ENCODE measurements around the gene RAD1.

Gene RAD1, protein sequence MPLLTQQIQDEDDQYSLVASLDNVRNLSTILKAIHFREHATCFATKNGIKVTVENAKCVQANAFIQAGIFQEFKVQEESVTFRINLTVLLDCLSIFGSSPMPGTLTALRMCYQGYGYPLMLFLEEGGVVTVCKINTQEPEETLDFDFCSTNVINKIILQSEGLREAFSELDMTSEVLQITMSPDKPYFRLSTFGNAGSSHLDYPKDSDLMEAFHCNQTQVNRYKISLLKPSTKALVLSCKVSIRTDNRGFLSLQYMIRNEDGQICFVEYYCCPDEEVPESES

DNA sequence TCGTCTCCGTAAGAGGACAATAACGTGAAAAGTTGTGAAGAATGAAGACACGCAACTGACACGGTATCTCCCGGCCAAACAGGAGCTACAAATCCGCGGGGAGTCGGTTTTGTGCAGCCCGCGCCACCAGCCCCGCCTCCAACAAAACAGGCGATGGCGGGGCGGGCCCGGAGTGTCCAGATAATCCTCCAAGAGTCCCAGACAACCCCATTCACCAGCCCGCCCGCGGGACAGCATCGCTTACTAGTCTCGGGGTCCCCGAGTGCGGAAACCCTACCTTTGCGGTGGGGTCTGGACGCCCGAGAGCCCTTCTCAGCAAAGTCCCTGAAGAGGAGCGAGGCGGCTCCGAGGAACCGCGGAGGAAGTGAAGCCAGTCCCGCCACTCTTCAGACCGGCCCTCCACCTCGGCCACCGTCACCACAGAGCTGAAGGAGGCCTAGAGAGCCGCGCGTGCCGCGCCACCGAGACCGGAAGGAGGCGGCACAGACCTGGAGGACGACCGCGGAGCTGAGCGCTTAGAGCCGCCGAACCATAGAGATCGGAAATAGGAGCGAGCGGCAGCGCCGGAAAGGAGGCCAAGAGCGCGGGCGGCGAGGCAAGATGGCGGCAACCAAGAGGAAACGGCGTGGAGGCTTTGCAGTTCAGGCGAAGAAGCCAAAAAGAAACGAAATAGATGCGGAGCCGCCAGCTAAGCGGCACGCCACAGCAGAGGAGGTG is at the start of gene RAD1, which contains the start of gene BRIX1:
Gene RAD1, minus strand, starts transcription at position 366 of the 717 bp plus-strand sequence. CDS start 612 bp downstream, outside the sequence.
Gene BRIX1, plus strand, starts transcription at position 573 of the 717 bp plus-strand sequence. Its CDS starts 28 bp downstream, at position 601.
- H3K4me3 ChIP-seq (ENCODE audit: low read depth, low read length), result peak within 1 kb of the TSS; percentile 96
- DNase-seq (ENCODE audit: low read depth), result peak; percentile 92
- TF ChIP-seq, protein P1, sequence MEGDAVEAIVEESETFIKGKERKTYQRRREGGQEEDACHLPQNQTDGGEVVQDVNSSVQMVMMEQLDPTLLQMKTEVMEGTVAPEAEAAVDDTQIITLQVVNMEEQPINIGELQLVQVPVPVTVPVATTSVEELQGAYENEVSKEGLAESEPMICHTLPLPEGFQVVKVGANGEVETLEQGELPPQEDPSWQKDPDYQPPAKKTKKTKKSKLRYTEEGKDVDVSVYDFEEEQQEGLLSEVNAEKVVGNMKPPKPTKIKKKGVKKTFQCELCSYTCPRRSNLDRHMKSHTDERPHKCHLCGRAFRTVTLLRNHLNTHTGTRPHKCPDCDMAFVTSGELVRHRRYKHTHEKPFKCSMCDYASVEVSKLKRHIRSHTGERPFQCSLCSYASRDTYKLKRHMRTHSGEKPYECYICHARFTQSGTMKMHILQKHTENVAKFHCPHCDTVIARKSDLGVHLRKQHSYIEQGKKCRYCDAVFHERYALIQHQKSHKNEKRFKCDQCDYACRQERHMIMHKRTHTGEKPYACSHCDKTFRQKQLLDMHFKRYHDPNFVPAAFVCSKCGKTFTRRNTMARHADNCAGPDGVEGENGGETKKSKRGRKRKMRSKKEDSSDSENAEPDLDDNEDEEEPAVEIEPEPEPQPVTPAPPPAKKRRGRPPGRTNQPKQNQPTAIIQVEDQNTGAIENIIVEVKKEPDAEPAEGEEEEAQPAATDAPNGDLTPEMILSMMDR (IDR thresholded peaks at IDR 0.05; ENCODE audit: control insufficient read depth, extremely low read depth, insufficient read depth), result no peak

DNA sequence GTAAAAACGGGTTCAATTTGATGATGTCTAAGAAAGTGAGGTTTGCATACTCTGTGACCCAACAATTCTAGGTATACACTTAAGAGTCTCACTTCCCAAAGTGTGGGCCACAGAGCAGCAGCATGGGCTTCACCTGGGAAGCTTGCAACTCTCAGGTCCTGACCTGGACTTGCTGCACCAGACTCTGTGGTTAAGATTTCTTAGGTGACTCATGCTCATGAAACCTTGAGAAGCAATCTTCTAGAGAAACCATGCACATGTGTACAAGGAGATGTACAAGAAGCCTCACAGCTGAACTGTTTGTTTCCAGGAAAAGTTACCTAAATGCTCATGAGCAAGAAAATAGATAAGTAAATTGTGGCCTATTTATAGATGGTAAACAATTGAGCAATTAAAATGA is 44.0 kb upstream of the RAD1 start:
- no peak for DNase-seq (ENCODE audit: low read depth)
- H3K4me3 ChIP-seq (ENCODE audit: low read depth, low read length), result no peak overlapping the region
- TF ChIP-seq, protein P1 (IDR thresholded peaks at IDR 0.05; ENCODE audit: control insufficient read depth, extremely low read depth, insufficient read depth), result no peak

DNA sequence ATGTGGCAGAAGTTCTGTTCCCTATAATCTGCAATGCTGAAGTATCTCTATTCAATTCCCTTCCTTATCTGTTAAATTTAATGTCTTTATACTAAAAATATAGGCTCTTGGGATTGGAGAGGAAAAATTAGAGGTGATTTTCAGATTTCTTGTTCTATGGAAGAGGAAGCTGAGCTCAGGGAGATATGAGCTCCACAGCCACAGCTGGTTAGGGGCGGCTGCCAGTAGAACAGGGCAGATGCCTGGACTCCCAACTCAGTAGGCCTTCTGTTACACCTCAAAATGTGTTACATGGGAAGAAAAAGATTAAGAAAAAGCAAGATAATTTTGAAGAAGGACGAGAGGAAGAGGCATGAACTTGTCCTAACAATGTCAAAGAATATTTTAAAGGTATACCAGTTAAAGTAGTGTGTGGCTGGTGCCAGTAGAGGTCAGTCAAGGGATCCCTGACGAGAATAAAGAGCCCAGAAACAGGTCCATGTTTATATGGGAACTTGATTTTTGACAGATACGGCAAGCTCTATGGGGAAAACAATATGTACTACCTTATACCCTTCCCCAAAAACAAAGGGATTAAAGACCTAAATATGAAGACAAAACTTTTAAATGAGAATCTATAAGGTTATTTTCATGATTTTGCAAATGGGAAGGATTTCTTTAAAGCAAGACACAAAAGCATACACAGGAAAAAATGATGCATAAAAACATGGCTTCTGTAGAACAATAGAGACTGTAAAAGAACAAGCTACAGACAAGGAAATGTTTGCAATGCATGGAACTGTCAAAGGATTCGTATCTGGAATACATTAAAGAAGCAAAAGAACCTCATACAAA is 42.8 kb upstream of the RAD1 start:
- DNase-seq (ENCODE audit: low read depth), result peak; percentile 8
- TF ChIP-seq, protein P1 (IDR thresholded peaks at IDR 0.05; ENCODE audit: control insufficient read depth, extremely low read depth, insufficient read depth), result peak; percentile 61
- no peak overlapping the region for H3K4me3 ChIP-seq (ENCODE audit: low read depth, low read length)

DNA sequence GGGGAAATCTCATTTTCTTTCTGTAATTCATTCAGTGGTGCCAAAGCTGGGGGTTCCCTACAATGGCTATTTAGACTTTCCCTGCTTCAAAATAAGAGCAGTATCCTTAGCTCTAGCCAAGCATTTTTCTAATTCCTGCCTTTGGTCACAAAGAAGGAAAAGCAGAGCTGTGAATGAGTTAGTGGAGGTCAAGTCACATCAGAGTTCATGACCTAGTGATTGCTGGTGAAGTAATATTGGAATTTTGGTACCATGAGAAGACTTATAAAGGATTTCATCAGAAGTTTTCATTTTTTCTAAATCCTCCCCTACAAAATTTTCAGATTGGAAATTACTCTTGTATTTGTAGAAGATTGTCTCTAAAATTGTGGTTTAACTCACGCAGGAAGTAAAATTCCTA is 42.0 kb upstream of the RAD1 start:
- no peak for DNase-seq (ENCODE audit: low read depth)
- H3K4me3 ChIP-seq (ENCODE audit: low read depth, low read length), result no peak overlapping the region
- TF ChIP-seq, protein P1 (IDR thresholded peaks at IDR 0.05; ENCODE audit: control insufficient read depth, extremely low read depth, insufficient read depth), result no peak

DNA sequence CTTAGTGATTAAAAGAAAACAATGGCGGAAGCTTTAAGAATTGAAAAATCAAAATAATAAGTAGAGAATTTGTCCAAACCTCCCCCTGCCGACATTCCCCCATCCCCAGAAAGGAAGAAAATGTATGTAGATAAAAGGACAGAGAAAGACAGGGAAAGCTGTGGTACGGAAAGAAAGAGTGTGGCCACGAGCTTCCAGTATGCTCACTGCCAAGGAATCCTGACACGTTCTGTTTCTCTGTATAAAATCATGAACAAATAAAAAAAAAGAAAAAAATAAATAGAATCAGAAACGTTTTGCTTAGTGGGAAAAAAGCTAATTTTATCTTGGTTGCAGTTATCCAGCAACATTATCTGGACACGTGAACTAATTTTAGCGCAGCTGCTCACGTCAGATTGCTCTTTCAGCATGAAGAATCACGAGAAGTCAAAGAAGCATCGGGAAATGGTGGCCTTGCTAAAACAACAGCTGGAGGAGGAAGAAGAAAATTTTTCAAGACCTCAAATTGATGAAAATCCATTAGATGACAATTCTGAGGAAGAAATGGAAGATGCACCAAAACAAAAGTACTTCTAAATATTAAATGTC is 29.2 kb upstream of the RAD1 start:
- TF ChIP-seq, protein P1 (IDR thresholded peaks at IDR 0.05; ENCODE audit: control insufficient read depth, extremely low read depth, insufficient read depth), result no peak
- no peak overlapping the region for H3K4me3 ChIP-seq (ENCODE audit: low read depth, low read length)
- DNase-seq (ENCODE audit: low read depth), result no peak

DNA sequence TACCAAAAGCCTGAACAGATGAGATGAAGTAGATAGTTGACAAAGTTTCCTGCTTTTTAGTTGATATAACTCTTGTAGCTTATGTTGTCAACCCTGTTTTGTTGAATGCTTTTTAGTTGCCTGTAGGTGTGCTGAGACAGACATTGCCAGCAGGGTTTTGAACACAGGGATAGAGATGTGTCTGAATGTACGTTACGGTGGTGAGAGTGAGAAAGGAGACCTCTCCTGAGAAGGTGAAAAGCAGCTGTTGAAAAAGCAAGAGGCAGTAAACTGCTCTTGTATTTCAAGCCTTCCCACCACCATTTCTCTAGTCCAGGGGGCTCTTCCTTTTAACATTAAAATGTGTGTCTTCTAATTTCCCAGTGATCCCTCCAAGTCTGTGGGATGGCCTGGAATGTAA is 28.7 kb upstream of the RAD1 start:
- no peak overlapping the region for H3K4me3 ChIP-seq (ENCODE audit: low read depth, low read length)
- TF ChIP-seq, protein P1 (IDR thresholded peaks at IDR 0.05; ENCODE audit: control insufficient read depth, extremely low read depth, insufficient read depth), result no peak
- no peak for DNase-seq (ENCODE audit: low read depth)
